ENCODE results near the gene GRHL1. TPM values are rescaled to one million over a fixed set of nuclear protein-coding genes. Genes with fewer than 3 reads are reported as not detected.

Gene GRHL1
- total and polyA plus RNA-seq, 9 of the 15 experiments (the other 6 are each of a cell fraction or from before 2014, with no cell fraction given), result 1.7 to 6.1 (median 4.7) TPM

DNA sequence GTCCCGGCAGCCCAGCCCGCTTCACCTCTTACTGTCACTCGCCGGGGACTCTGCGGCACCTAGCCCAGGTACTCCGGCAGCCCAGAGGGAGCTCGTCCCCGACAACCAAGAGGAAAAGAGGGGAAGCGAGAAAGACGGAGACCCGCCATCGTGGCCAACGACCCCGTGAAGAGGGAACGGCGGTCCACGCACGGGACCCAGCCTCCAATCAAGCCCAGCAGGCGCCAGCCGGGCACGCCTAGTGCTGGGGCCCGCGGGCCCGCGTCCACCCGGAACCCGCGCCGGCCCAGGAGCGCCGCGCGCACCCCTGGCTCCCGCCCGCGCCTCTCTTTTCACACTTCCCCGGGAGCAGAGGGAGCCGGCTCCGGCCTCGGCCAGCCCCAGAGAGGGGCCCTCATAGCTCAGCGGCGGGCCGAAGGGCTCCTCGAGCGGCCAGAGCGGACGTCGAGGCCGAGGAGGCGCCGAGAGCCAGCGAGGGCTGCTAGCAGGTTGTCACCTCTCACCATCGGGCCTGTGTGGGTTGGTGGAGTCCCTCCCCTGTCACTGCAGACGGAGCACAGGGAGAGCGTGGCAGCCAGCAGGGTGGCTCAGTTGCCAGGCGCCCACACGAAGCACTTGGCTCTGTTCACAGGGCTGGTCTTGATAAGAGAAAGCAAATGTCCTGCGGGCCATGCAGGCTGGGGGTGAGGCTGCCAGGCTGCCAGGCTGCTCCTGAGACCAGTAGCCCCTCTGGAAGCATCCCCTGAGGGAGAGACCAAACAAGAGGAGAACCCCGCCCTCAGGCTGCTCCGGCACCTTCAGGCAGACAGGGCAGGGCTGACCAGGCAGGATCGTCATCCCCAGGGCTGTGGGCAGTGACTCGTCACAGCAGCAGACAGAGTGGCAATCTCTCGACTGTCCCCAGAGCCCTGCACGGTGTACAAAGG, 55.0 kb downstream of the GRHL1 start (continued):
- TF ChIP-seq, protein P1, sequence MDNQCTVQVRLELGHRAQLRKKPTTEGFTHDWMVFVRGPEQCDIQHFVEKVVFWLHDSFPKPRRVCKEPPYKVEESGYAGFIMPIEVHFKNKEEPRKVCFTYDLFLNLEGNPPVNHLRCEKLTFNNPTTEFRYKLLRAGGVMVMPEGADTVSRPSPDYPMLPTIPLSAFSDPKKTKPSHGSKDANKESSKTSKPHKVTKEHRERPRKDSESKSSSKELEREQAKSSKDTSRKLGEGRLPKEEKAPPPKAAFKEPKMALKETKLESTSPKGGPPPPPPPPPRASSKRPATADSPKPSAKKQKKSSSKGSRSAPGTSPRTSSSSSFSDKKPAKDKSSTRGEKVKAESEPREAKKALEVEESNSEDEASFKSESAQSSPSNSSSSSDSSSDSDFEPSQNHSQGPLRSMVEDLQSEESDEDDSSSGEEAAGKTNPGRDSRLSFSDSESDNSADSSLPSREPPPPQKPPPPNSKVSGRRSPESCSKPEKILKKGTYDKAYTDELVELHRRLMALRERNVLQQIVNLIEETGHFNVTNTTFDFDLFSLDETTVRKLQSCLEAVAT (IDR thresholded peaks at IDR 0.05), result no peak
- no peak for TF ChIP-seq HNRNPH1 (optimal IDR thresholded peaks at IDR 0.05; ENCODE audit: low read depth, low read length)
- no peak for TF ChIP-seq ZNF347 (CRISPR knock-in tag; IDR thresholded peaks at IDR 0.05; ENCODE audit: low read depth)
- TF ChIP-seq PHB (CRISPR knock-in tag; IDR thresholded peaks at IDR 0.05), result no peak
- no peak for TF ChIP-seq ZNF197 (CRISPR knock-in tag; IDR thresholded peaks at IDR 0.05; ENCODE audit: low read depth)

DNA sequence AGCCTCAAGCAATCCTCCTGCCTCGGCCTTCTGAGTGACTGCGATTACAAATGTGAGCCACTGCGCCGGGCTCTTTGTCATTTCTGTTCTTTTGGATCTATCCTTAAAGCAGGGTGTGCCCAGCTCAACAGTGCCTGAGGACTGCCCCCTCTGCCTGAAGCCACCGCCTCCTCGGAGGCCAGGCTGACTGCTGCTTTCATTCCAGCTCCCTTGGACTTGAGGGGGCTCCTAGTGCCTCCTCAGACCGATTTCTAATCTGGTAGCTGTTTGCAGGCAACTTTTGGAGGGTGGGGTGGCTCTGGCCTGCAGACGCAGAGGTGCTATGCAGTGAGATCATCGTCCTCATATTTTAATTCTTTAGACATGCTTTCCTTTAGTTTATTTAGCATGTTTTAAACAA, 55.9 kb downstream of the GRHL1 start:
- no peaks in the 10 kb centered on the region; the same call in 1 of the 2 replicates for H3K9me3 ChIP-seq (replicated peaks; ENCODE audit: control insufficient read depth, insufficient read depth, low read depth, low read length)
- H3K27me3 ChIP-seq (ENCODE audit: control insufficient read depth in 2 of 2, insufficient read depth in 2 of 2, low read length in 2 of 2), result no peaks in the 10 kb centered on the region
- H3K79me2 ChIP-seq (ENCODE audit: control insufficient read depth, insufficient read depth, low read length), result no peaks in the 10 kb centered on the region
- no peaks in the 10 kb centered on the region for H4K20me1 ChIP-seq (replicated peaks; ENCODE audit: control insufficient read depth, insufficient read depth, low read length)
- no peak overlapping the region for H2AFZ ChIP-seq (ENCODE audit: low read depth, low read length)
- H3K36me3 ChIP-seq (ENCODE audit: control insufficient read depth, insufficient read depth, low read length), result no peaks in the 10 kb centered on the region
- H3K27ac ChIP-seq (ENCODE audit: extremely low read depth, low read depth, low read length), result no peak overlapping the region
- 68% methylated on average over 7 of the region's 9 CpGs for WGBS (ENCODE audit: insufficient coverage, low coverage, missing lambda C conversion rate)
- H3K9ac ChIP-seq (ENCODE audit: insufficient read depth in 1 of 2, low read depth in 2 of 2, low read length in 2 of 2), result no peak overlapping the region
- intact Hi-C loops (cut with micrococcal nuclease) (no loop called here), in situ Hi-C loops (cut with MboI) (no loop called here)
- no peak for ATAC-seq
- DNase-seq (ENCODE audit: extremely low read depth in 1 of 4, low spot score in 3 of 4), result no peak
- no peak overlapping the region for H3K4me3 ChIP-seq
- POLR2A ChIA-PET, result interaction anchor here (0.6 kb wide), 1 partner anchor 237 kb away, joined by 3 read pairs; no protein-coding TSS in a partner anchor
- CTCF ChIA-PET (ENCODE audit: low intra/inter-chr PET ratio), result no interaction called here
- no peak overlapping the region for H3K4me2 ChIP-seq (ENCODE audit: insufficient read depth, low read length)
- H3K4me1 ChIP-seq (replicated peaks in 1 of 2; ENCODE audit: control insufficient read depth in 2 of 2, insufficient read depth in 2 of 2, low read length in 2 of 2), result peaks cover 8 to 40% of the 10 kb centered on the region in 2 experiments
- no TSS peak for BruUV-seq (replicated peaks)
- H3K9me1 ChIP-seq (ENCODE audit: control insufficient read depth, insufficient read depth, low read length), result no peaks in the 10 kb centered on the region
- FAIRE-seq, result no peak
- TF ChIP-seq SUPT5H (IDR thresholded peaks at IDR 0.05), result no peak
- TF ChIP-seq, protein P2, sequence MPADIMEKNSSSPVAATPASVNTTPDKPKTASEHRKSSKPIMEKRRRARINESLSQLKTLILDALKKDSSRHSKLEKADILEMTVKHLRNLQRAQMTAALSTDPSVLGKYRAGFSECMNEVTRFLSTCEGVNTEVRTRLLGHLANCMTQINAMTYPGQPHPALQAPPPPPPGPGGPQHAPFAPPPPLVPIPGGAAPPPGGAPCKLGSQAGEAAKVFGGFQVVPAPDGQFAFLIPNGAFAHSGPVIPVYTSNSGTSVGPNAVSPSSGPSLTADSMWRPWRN (IDR thresholded peaks at IDR 0.05; ENCODE audit: low read depth), result no peak
- TF ChIP-seq, protein P3, sequence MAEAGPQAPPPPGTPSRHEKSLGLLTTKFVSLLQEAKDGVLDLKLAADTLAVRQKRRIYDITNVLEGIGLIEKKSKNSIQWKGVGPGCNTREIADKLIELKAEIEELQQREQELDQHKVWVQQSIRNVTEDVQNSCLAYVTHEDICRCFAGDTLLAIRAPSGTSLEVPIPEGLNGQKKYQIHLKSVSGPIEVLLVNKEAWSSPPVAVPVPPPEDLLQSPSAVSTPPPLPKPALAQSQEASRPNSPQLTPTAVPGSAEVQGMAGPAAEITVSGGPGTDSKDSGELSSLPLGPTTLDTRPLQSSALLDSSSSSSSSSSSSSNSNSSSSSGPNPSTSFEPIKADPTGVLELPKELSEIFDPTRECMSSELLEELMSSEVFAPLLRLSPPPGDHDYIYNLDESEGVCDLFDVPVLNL (CRISPR knock-in tag; IDR thresholded peaks at IDR 0.05; ENCODE audit: low read depth), result no peak
- TF ChIP-seq, protein P4, sequence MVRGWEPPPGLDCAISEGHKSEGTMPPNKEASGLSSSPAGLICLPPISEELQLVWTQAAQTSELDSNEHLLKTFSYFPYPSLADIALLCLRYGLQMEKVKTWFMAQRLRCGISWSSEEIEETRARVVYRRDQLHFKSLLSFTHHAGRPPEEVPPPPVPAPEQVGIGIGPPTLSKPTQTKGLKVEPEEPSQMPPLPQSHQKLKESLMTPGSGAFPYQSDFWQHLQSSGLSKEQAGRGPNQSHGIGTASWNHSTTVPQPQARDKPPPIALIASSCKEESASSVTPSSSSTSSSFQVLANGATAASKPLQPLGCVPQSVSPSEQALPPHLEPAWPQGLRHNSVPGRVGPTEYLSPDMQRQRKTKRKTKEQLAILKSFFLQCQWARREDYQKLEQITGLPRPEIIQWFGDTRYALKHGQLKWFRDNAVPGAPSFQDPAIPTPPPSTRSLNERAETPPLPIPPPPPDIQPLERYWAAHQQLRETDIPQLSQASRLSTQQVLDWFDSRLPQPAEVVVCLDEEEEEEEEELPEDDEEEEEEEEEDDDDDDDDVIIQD (CRISPR knock-in tag; IDR thresholded peaks at IDR 0.05), result no peak
- TF ChIP-seq, protein P5, sequence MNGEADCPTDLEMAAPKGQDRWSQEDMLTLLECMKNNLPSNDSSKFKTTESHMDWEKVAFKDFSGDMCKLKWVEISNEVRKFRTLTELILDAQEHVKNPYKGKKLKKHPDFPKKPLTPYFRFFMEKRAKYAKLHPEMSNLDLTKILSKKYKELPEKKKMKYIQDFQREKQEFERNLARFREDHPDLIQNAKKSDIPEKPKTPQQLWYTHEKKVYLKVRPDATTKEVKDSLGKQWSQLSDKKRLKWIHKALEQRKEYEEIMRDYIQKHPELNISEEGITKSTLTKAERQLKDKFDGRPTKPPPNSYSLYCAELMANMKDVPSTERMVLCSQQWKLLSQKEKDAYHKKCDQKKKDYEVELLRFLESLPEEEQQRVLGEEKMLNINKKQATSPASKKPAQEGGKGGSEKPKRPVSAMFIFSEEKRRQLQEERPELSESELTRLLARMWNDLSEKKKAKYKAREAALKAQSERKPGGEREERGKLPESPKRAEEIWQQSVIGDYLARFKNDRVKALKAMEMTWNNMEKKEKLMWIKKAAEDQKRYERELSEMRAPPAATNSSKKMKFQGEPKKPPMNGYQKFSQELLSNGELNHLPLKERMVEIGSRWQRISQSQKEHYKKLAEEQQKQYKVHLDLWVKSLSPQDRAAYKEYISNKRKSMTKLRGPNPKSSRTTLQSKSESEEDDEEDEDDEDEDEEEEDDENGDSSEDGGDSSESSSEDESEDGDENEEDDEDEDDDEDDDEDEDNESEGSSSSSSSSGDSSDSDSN (IDR thresholded peaks at IDR 0.05; ENCODE audit: borderline replicate concordance in 1 of 2, low read depth in 2 of 2, low read length in 2 of 2), result no peak

Data from K562 (cell line).